HL-60 (cell line): ENCODE data around the gene A2M.

ENCODE experiments used
- GABPA ChIP-seq: IDR thresholded peaks from 2 replicates; pipeline ENCODE4 v1.6.1; 2012; ENCODE audit warnings: low read depth
- TF ChIP-seq, protein P1 (sequence below): IDR thresholded peaks from one replicate; pipeline ENCODE4 v1.5.1; 2011; ENCODE audit warnings: low read length, control low read depth, inconsistent platforms; ENCODE audit not compliant: insufficient read depth

DNA sequence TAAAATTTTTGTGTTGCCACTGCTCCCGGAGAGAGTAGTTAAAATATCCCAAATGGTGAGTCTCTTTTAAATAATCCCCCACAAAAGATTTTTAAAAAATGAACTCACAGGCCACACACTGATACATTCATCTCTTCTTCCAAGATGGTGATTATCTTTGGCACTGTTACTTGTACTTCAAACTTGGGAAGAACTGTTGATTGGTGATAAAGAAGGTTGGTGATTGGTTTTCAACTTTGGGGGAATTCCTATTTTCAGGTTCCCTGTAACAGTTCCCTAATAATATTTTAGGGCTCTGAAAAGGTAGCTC is 6.6 kb downstream of the A2M start:
- TF ChIP-seq, protein P1, sequence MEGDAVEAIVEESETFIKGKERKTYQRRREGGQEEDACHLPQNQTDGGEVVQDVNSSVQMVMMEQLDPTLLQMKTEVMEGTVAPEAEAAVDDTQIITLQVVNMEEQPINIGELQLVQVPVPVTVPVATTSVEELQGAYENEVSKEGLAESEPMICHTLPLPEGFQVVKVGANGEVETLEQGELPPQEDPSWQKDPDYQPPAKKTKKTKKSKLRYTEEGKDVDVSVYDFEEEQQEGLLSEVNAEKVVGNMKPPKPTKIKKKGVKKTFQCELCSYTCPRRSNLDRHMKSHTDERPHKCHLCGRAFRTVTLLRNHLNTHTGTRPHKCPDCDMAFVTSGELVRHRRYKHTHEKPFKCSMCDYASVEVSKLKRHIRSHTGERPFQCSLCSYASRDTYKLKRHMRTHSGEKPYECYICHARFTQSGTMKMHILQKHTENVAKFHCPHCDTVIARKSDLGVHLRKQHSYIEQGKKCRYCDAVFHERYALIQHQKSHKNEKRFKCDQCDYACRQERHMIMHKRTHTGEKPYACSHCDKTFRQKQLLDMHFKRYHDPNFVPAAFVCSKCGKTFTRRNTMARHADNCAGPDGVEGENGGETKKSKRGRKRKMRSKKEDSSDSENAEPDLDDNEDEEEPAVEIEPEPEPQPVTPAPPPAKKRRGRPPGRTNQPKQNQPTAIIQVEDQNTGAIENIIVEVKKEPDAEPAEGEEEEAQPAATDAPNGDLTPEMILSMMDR, result no peak
- TF ChIP-seq GABPA, result no peak
